K562 (cell line): Measurements from ENCODE around the gene GPR108. TPM values are rescaled to one million over a fixed set of nuclear protein-coding genes. Genes with fewer than 3 reads are reported as not detected.

Source experiments
- ATAC-seq: fragments of 200-7000 bp; cut with Tn5 transposase; 3 replicates; pipeline ENCODE4 v1.9.1; 2020; ENCODE audit warnings: moderate library complexity
- BruUV-seq: library from RNA; stranded (reverse); fragments of 400-500 nt; replicated peaks from 2 replicates; lab custom pipeline; 2021; lab: Mats Ljungman, UMichigan
- CTCF ChIA-PET: fragments of 300-600 bp; formaldehyde crosslinking; extraction: SDS; loops from one replicate; lab custom pipeline; 2021; ENCODE audit warnings: low intra/inter-chr PET ratio; lab: Yijun Ruan, JAX
- POLR2A ChIA-PET: fragments of 300-600, 350-650 bp; sonication (Branson Sonifier 250); formaldehyde crosslinking; extraction: SDS; loops from one replicate; lab custom pipeline; 2021; ENCODE audit warnings: antibody characterized with exemption, inconsistent platforms; lab: Yijun Ruan, JAX
- DNase-seq, 4 experiments: peaks; one replicate each; pipeline versions ENCODE4 v3.0.0 to v3.0.0-alpha.2; 2011 to 2018; ENCODE audit warnings: low spot score in 3 of 4, mixed read lengths in 3 of 4; ENCODE audit errors: extremely low read depth in 1 of 4
- FAIRE-seq: peaks from 2 replicates; lab custom pipeline; 2011; peaks lifted over from hg19 to GRCh38; lab: Jason Lieb, UNC
- H2AFZ ChIP-seq: 2 replicates; pipeline ENCODE4 v1.6.0; 2011; ENCODE audit warnings: low read depth, low read length, control low read depth, inconsistent platforms
- H3K27ac ChIP-seq: fragments of 200-600 bp; 3 replicates; pipeline ENCODE4 v1.8.0; 2011; ENCODE audit warnings: low read depth, mild to moderate bottlenecking, control low read depth, inconsistent platforms, low read length, moderate library complexity, mixed read lengths; ENCODE audit errors: extremely low read depth
- H3K27me3 ChIP-seq, 2 experiments: fragments of 300-600 bp in 1 of 2; 2 replicates in 1 of 2; 3 replicates in 1 of 2; pipeline versions ENCODE4 v1.6.0 to v1.8.0; 2011; ENCODE audit warnings: inconsistent platforms in 2 of 2, low read length in 2 of 2, mild to moderate bottlenecking in 1 of 2, mixed read lengths in 1 of 2, moderate library complexity in 1 of 2; ENCODE audit not compliant: control insufficient read depth in 2 of 2, insufficient read depth in 2 of 2
- H3K36me3 ChIP-seq: fragments of 300-600 bp; 3 replicates; pipeline ENCODE4 v1.8.0; 2011; ENCODE audit warnings: mild to moderate bottlenecking, low read length, inconsistent platforms; ENCODE audit not compliant: control insufficient read depth, insufficient read depth
- H3K4me1 ChIP-seq, 2 experiments: fragments of 200-600 bp in 1 of 2; replicated peaks in 1 of 2; 2 replicates in 1 of 2; 3 replicates in 1 of 2; pipeline versions ENCODE4 v1.5.1 to v1.8.0; 2011; ENCODE audit warnings: inconsistent platforms in 2 of 2, low read length in 2 of 2, mild to moderate bottlenecking in 1 of 2, mixed read lengths in 1 of 2, moderate library complexity in 1 of 2; ENCODE audit not compliant: control insufficient read depth in 2 of 2, insufficient read depth in 2 of 2
- H3K4me2 ChIP-seq: 2 replicates; pipeline ENCODE4 v1.6.1; 2011; ENCODE audit warnings: low read length, control low read depth, inconsistent platforms, mixed read lengths; ENCODE audit not compliant: insufficient read depth
- H3K4me3 ChIP-seq: fragments of 200-600 bp; sonication (generic), shearing (Covaris generic); 2 replicates; pipeline ENCODE4 v1.5.1; 2016; ENCODE audit warnings: control low read depth, inconsistent platforms
- H3K79me2 ChIP-seq: fragments of 200-600 bp; 3 replicates; pipeline ENCODE4 v1.8.0; 2011; ENCODE audit warnings: low read length, inconsistent platforms; ENCODE audit not compliant: control insufficient read depth, insufficient read depth
- H3K9ac ChIP-seq, 2 experiments: 2 replicates each; pipeline versions ENCODE4 v1.6.0 to v1.6.1; 2011; ENCODE audit warnings: low read depth in 2 of 2, low read length in 2 of 2, control low read depth in 1 of 2, inconsistent platforms in 1 of 2, mild to moderate bottlenecking in 1 of 2, mixed read lengths in 1 of 2; ENCODE audit not compliant: insufficient read depth in 1 of 2
- H3K9me1 ChIP-seq: one replicate; pipeline ENCODE4 v1.6.0; 2011; ENCODE audit warnings: inconsistent platforms, mild to moderate bottlenecking, low read length, moderate library complexity; ENCODE audit not compliant: control insufficient read depth, insufficient read depth
- H3K9me3 ChIP-seq: replicated peaks from 2 replicates; pipeline ENCODE4 v1.5.1; 2011; ENCODE audit warnings: low read depth, low read length, inconsistent platforms; ENCODE audit not compliant: control insufficient read depth, insufficient read depth
- H4K20me1 ChIP-seq: replicated peaks from 2 replicates; pipeline ENCODE4 v1.6.1; 2011; ENCODE audit warnings: low read length, inconsistent platforms, mixed read lengths; ENCODE audit not compliant: control insufficient read depth, insufficient read depth
- ADNP ChIP-seq: fragments of 200-800 bp; sonication (Bioruptor generic); IDR thresholded peaks from 2 replicates; pipeline ENCODE4 v1.6.1; 2016; ENCODE audit warnings: missing genetic modification characterization, missing compliant biosample characterization
- ARID2 ChIP-seq: fragments of 450-650 bp; IDR thresholded peaks from 2 replicates; pipeline ENCODE4 v1.6.1; 2017; ENCODE audit warnings: antibody characterized with exemption, mild to moderate bottlenecking
- NFE2L1 ChIP-seq: fragments of 450-650 bp; IDR thresholded peaks from 2 replicates; pipeline ENCODE4 v1.6.1; 2016; ENCODE audit warnings: missing genetic modification characterization, low read depth, mild to moderate bottlenecking, missing compliant biosample characterization, moderate library complexity, borderline replicate concordance
- NR2C1 ChIP-seq, 2 experiments: fragments of 450-650 bp; IDR thresholded peaks; 2 replicates each; pipeline ENCODE4 v1.6.1; 2017; ENCODE audit warnings: mild to moderate bottlenecking in 2 of 2, antibody characterized with exemption in 1 of 2, inconsistent platforms in 1 of 2, missing compliant biosample characterization in 1 of 2, missing genetic modification characterization in 1 of 2
- OTX1 ChIP-seq: fragments of 450-650 bp; formaldehyde crosslinking; IDR thresholded peaks from 2 replicates; pipeline ENCODE4 v1.4.0; 2022; ENCODE audit warnings: mild to moderate bottlenecking
- SUPT5H ChIP-seq: fragments of 450-650 bp; IDR thresholded peaks from 2 replicates; pipeline ENCODE4 v1.6.1; 2016
- U2AF2 ChIP-seq: fragments of 200-400 bp; formaldehyde crosslinking; optimal IDR thresholded peaks from 2 replicates; pipeline ENCODE3; 2017; ENCODE audit warnings: low read depth, mild to moderate bottlenecking, low read length
- WGBS: fragments of 100-300 bp; shearing (Covaris generic); methylation state at CpG from one replicate; pipeline ENCODE4 v1.1.6; 2016; ENCODE audit warnings: low coverage, mixed read lengths; ENCODE audit not compliant: insufficient coverage; ENCODE audit errors: missing lambda C conversion rate; 5-methylcytosine and 5-hydroxymethylcytosine counted together
- in situ Hi-C: fragments of 300-500 bp; cut with MboI; formaldehyde crosslinking; loops from 4 replicates; pipeline ENCODE4 v1.15.0; 2018; ENCODE audit warnings: inconsistent platforms, mixed read lengths
- intact Hi-C: fragments of 100-400 bp; cut with micrococcal nuclease; formaldehyde crosslinking; loops from 2 replicates; pipeline ENCODE4 v1.14.2; 2022
- polyA plus RNA-seq, 8 experiments: library from polyadenylated mRNA; depleted of rRNA in 4 of 8; stranded (reverse) in 5 of 8; unstranded in 3 of 8; fragments of >200 nt; fragmentation: Nextera tagmentation in 2 of 8; fragmentation: Illumina TruSeq in 1 of 8; extraction: Ambion mirVana in 2 of 8; extraction: Trizol in 1 of 8; gene quantifications; 2 replicates each; pipeline versions ENCODE4 v1.2.1 to v1.2.3, GENCODE V29; 2011 to 2014; ENCODE audit warnings: inconsistent platforms in 1 of 8, missing spikeins in 1 of 8
- total RNA-seq, 7 experiments: library from RNA; depleted of rRNA in 6 of 7; stranded (reverse); fragments of >200 nt in 6 of 7; fragmentation: Illumina TruSeq in 2 of 7; extraction: Trizol in 2 of 7; gene quantifications; 2 replicates each; pipeline versions ENCODE4 v1.2.1 to v1.2.3, GENCODE V29; 2011 to 2021; ENCODE audit warnings: low replicate concordance in 1 of 7
- TF ChIP-seq, protein P1 (sequence below): fragments of 250-450 bp; sonication (Bioruptor Pico); IDR thresholded peaks from 2 replicates; pipeline ENCODE4 v1.8.0; 2022; ENCODE audit warnings: inconsistent platforms
- TF ChIP-seq, protein P2 (sequence below), 3 experiments: IDR thresholded peaks in 2 of 3; conservative IDR thresholded peaks in 1 of 3; 2 replicates each; pipeline ENCODE4 v1.5.1; 2011 to 2012; ENCODE audit warnings: low read length in 3 of 3, mild to moderate bottlenecking in 3 of 3, control low read depth in 2 of 3, improper control_type of control experiment in 1 of 3, inconsistent platforms in 1 of 3, low read depth in 1 of 3, mixed read lengths in 1 of 3, moderate library complexity in 1 of 3; ENCODE audit not compliant: insufficient read depth in 2 of 3

The GPR108 gene
- total and polyA plus RNA-seq, 9 of the 15 experiments (the other 6 are each of a cell fraction or from before 2014, with no cell fraction given): 2.4 to 33.2 (median 24.4) TPM

DNA sequence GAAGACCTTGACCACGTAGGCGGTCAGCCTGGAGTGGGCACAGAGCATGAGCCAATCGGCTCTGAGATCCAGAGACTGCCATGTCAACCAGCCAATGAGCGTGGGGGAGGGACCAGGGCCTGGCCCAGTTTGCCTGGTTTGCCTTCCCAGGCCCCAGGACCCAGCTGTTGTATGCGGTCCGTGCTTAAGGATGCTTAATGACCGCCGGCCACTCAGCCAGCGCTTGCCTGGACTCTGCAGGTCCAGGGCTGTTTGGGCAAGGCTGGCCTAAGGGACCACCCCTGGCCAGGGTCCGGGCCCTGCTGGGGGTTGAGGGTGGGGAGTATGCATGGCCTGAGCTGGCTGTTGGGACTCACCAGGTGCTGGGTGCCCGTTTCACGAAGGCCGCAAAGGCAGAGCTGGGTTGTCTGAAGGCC is 44.3 kb downstream of the GPR108 start (continued):
- TF ChIP-seq NR2C1 (IDR thresholded peaks at IDR 0.05) (no peak), NR2C1 (tag; IDR thresholded peaks at IDR 0.05) (no peak), ARID2 (no peak), U2AF2 (no peak), SUPT5H (no peak), ADNP (tag) (no peak), NFE2L1 (no peak)
- TF ChIP-seq, protein P1, sequence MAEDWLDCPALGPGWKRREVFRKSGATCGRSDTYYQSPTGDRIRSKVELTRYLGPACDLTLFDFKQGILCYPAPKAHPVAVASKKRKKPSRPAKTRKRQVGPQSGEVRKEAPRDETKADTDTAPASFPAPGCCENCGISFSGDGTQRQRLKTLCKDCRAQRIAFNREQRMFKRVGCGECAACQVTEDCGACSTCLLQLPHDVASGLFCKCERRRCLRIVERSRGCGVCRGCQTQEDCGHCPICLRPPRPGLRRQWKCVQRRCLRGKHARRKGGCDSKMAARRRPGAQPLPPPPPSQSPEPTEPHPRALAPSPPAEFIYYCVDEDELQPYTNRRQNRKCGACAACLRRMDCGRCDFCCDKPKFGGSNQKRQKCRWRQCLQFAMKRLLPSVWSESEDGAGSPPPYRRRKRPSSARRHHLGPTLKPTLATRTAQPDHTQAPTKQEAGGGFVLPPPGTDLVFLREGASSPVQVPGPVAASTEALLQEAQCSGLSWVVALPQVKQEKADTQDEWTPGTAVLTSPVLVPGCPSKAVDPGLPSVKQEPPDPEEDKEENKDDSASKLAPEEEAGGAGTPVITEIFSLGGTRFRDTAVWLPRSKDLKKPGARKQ (CRISPR knock-in tag): no peak
- TF ChIP-seq, protein P2, sequence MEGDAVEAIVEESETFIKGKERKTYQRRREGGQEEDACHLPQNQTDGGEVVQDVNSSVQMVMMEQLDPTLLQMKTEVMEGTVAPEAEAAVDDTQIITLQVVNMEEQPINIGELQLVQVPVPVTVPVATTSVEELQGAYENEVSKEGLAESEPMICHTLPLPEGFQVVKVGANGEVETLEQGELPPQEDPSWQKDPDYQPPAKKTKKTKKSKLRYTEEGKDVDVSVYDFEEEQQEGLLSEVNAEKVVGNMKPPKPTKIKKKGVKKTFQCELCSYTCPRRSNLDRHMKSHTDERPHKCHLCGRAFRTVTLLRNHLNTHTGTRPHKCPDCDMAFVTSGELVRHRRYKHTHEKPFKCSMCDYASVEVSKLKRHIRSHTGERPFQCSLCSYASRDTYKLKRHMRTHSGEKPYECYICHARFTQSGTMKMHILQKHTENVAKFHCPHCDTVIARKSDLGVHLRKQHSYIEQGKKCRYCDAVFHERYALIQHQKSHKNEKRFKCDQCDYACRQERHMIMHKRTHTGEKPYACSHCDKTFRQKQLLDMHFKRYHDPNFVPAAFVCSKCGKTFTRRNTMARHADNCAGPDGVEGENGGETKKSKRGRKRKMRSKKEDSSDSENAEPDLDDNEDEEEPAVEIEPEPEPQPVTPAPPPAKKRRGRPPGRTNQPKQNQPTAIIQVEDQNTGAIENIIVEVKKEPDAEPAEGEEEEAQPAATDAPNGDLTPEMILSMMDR (IDR thresholded peaks at IDR 0.05 in 2 of 3, conservative IDR thresholded peaks at IDR 0.05 in 1 of 3; ENCODE audit: insufficient read depth in 2 of 3, low read depth in 1 of 3, low read length in 3 of 3): no peak

DNA sequence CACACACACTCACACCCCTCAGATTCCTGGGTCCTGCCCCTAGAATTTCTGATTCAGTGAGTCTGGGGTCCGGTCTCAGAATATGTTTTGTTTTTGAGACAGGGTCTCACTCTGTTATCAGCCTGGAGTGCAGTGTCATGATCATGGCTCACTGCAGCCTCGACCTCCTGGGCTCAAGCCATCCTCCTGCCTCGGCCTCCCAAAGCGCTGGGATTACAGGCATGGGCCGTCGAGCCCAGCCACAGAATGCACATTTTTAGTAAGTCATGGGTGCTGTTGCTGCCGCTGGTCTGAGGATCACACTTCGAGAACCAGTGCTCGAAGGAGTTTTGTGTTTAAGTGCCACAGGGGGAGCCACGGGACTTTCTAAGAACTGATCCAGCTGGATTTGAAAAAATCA is 45.4 kb downstream of the GPR108 start:
- WGBS: 24% methylated on average over 10 of the region's 10 CpGs
- Histone ChIP-seq H3K9me1 (no peaks in the 10 kb centered on the region), H3K27ac (no peak overlapping the region), H3K79me2 (no peaks in the 10 kb centered on the region), H4K20me1 (no peaks in the 10 kb centered on the region), H3K4me1 (peaks cover under 1 to 21% of the 10 kb centered on the region in 2 experiments; a peak in 3 of 5 replicates), H3K9ac (no peak overlapping the region), H3K9me3 (no peaks in the 10 kb centered on the region; the same call in 1 of the 2 replicates), H2AFZ (no peak overlapping the region), H3K36me3 (no peaks in the 10 kb centered on the region), H3K4me3 (no peak overlapping the region), H3K27me3 (no peaks in the 10 kb centered on the region), H3K4me2 (no peak overlapping the region)
- in situ Hi-C loops (no loop called here), intact Hi-C loops (no loop called here)
- BruUV-seq: no TSS peak
- CTCF ChIA-PET: no interaction called here
- ATAC-seq: no peak
- no peak for TF ChIP-seq OTX1 (CRISPR knock-in tag)
- TF ChIP-seq, protein P2 (IDR thresholded peaks at IDR 0.05 in 2 of 3, conservative IDR thresholded peaks at IDR 0.05 in 1 of 3; ENCODE audit: insufficient read depth in 2 of 3, low read depth in 1 of 3, low read length in 3 of 3): peak in 1 of 3 experiments; percentile 14; a peak in 1 of 6 replicates
- DNase-seq: no peak
- no peak for FAIRE-seq
- POLR2A ChIA-PET: no interaction called here
